IPS-18a (cell line): ENCODE data around the gene SLC10A3.

Experiments
- H3K27ac ChIP-seq: one replicate; pipeline ENCODE4 v1.5.1; 2013; ENCODE audit warnings: low read length
- H3K27me3 ChIP-seq: one replicate; pipeline ENCODE4 v1.6.1; 2013; ENCODE audit warnings: mild to moderate bottlenecking, low read length; ENCODE audit not compliant: control insufficient read depth, insufficient read depth
- H3K36me3 ChIP-seq: one replicate; pipeline ENCODE4 v1.6.1; 2013; ENCODE audit warnings: low read depth, low read length; ENCODE audit not compliant: control insufficient read depth
- H3K4me1 ChIP-seq: one replicate; pipeline ENCODE4 v1.6.1; 2013; ENCODE audit warnings: low read depth, low read length; ENCODE audit not compliant: control insufficient read depth
- H3K4me3 ChIP-seq: one replicate; pipeline ENCODE4 v1.5.1; 2013; ENCODE audit warnings: low read length
- H3K9ac ChIP-seq: one replicate; pipeline ENCODE4 v1.6.1; 2013; ENCODE audit warnings: mild to moderate bottlenecking, low read length, moderate library complexity
- H3K9me3 ChIP-seq: one replicate; pipeline ENCODE4 v1.6.1; 2013; ENCODE audit warnings: low read depth, low read length; ENCODE audit not compliant: control insufficient read depth

The SLC10A3 gene

GRCh38 chrX:154517101-154517781 lies 26.8 kb upstream of the SLC10A3 start:
- Histone ChIP-seq H3K36me3 (no peaks in the 10 kb centered on the region), H3K4me1 (peaks cover 3% of the 10 kb centered on the region), H3K9ac (peak overlapping the region; percentile 47), H3K27me3 (peaks cover 2% of the 10 kb centered on the region), H3K27ac (no peak overlapping the region), H3K9me3 (peaks cover under 1% of the 10 kb centered on the region), H3K4me3 (peak overlapping the region; percentile 52)

GRCh38 chrX:154516656-154517100 lies 26.2 kb upstream of the SLC10A3 start:
- H3K9ac ChIP-seq = peak overlapping the region; percentile 47
- H3K27ac ChIP-seq = no peak overlapping the region
- H3K27me3 ChIP-seq = no peaks in the 10 kb centered on the region

GRCh38 chrX:154515966-154516655 lies 25.7 kb upstream of the SLC10A3 start, which contains the start of gene FAM3A:
TSS of gene FAM3A (minus strand) at chrX:154516232. CDS start at chrX:154515772, 460 bp downstream.
- Histone ChIP-seq H3K36me3 (no peaks in the 10 kb centered on the region), H3K4me1 (peaks cover 3% of the 10 kb centered on the region)

More at GRCh38 chrX:154516656-154517100, 26.2 kb upstream of the SLC10A3 start:
- peaks cover 3% of the 10 kb centered on the region for H3K4me1 ChIP-seq
- H3K36me3 ChIP-seq = no peaks in the 10 kb centered on the region
- no peaks in the 10 kb centered on the region for H3K9me3 ChIP-seq
- peak overlapping the region; percentile 52 for H3K4me3 ChIP-seq

GRCh38 chrX:154515090-154515965 lies 24.9 kb upstream of the SLC10A3 start:
- Histone ChIP-seq H3K27ac (no peak overlapping the region), H3K4me3 (peak overlapping the region; percentile 65), H3K9me3 (no peaks in the 10 kb centered on the region), H3K4me1 (peaks cover 3% of the 10 kb centered on the region), H3K9ac (peak overlapping the region; percentile 61), H3K27me3 (no peaks in the 10 kb centered on the region), H3K36me3 (no peaks in the 10 kb centered on the region)

More at GRCh38 chrX:154515966-154516655, 25.7 kb upstream of the SLC10A3 start, which contains the start of gene FAM3A:
- no peaks in the 10 kb centered on the region for H3K27me3 ChIP-seq
- peak within 1 kb of the TSS; percentile 65 for H3K4me3 ChIP-seq
- H3K27ac ChIP-seq = no peak within 1 kb of the TSS
- H3K9ac ChIP-seq = peak within 1 kb of the TSS; percentile 61
- no peaks in the 10 kb centered on the region for H3K9me3 ChIP-seq

GRCh38 chrX:154513716-154514115 lies 23.3 kb upstream of the SLC10A3 start:
- no peaks in the 10 kb centered on the region for H3K27me3 ChIP-seq

GRCh38 chrX:154512879-154513553 lies 22.6 kb upstream of the SLC10A3 start:
- Histone ChIP-seq H3K36me3 (no peaks in the 10 kb centered on the region), H3K4me1 (peaks cover 3% of the 10 kb centered on the region), H3K9me3 (peaks cover 4% of the 10 kb centered on the region), H3K27ac (no peak overlapping the region), H3K9ac (no peak overlapping the region), H3K27me3 (no peaks in the 10 kb centered on the region), H3K4me3 (no peak overlapping the region)

More at GRCh38 chrX:154513716-154514115, 23.3 kb upstream of the SLC10A3 start:
- H3K4me3 ChIP-seq = no peak overlapping the region
- H3K9me3 ChIP-seq = peaks cover 4% of the 10 kb centered on the region
- H3K36me3 ChIP-seq = no peaks in the 10 kb centered on the region
- no peak overlapping the region for H3K27ac ChIP-seq
- peaks cover 3% of the 10 kb centered on the region for H3K4me1 ChIP-seq
- H3K9ac ChIP-seq = no peak overlapping the region

- no peak overlapping the region for H3K4me3 ChIP-seq
- no peaks in the 10 kb centered on the region for H3K36me3 ChIP-seq
- H3K27me3 ChIP-seq = no peaks in the 10 kb centered on the region
- peaks cover 4% of the 10 kb centered on the region for H3K9me3 ChIP-seq
- no peaks in the 10 kb centered on the region for H3K4me1 ChIP-seq
- no peak overlapping the region for H3K27ac ChIP-seq
- H3K9ac ChIP-seq = no peak overlapping the region
Observed at GRCh38 chrX:154511761-154512160, 21.3 kb upstream of the SLC10A3 start.

- H3K9me3 ChIP-seq = peaks cover 4% of the 10 kb centered on the region
- no peaks in the 10 kb centered on the region for H3K27me3 ChIP-seq
Observed at GRCh38 chrX:154509455-154509854, 19.0 kb upstream of the SLC10A3 start.

GRCh38 chrX:154508384-154508745 lies 17.9 kb upstream of the SLC10A3 start:
- Histone ChIP-seq H3K4me3 (no peak overlapping the region), H3K27ac (no peak overlapping the region), H3K9ac (no peak overlapping the region), H3K27me3 (no peaks in the 10 kb centered on the region), H3K4me1 (no peaks in the 10 kb centered on the region), H3K9me3 (peaks cover 4% of the 10 kb centered on the region), H3K36me3 (no peaks in the 10 kb centered on the region)

More at GRCh38 chrX:154509455-154509854, 19.0 kb upstream of the SLC10A3 start:
- no peak overlapping the region for H3K4me3 ChIP-seq
- H3K36me3 ChIP-seq = no peaks in the 10 kb centered on the region
- H3K4me1 ChIP-seq = no peaks in the 10 kb centered on the region
- no peak overlapping the region for H3K9ac ChIP-seq
- no peak overlapping the region for H3K27ac ChIP-seq

- Histone ChIP-seq H3K9ac (no peak overlapping the region), H3K36me3 (no peaks in the 10 kb centered on the region), H3K4me1 (no peaks in the 10 kb centered on the region), H3K27ac (no peak overlapping the region), H3K4me3 (no peak overlapping the region), H3K27me3 (no peaks in the 10 kb centered on the region), H3K9me3 (peaks cover 4% of the 10 kb centered on the region)
Observed at GRCh38 chrX:154507673-154508383, 17.4 kb upstream of the SLC10A3 start.
